Small intestine (tissue), 7 donors: Measurements from ENCODE around the gene ZMYND15. TPM values are rescaled to one million over a fixed set of nuclear protein-coding genes. Genes with fewer than 3 reads are reported as not detected.
"Not testable (repeated sequence)": the region's sequence is repeated elsewhere in the genome, so short reads cannot be mapped to it uniquely, and the experiment has no call there.

ENCODE experiments used
- DNase-seq, 2 donors: peaks; one replicate each; pipeline versions ENCODE4 v3.0.0 to v3.0.0-alpha.2; 2013
- FAIRE-seq: peaks from 2 replicates; lab custom pipeline; 2012; peaks lifted over from hg19 to GRCh38; lab: Jason Lieb, UNC
- H3K27ac ChIP-seq, 3 donors: one replicate each; pipeline ENCODE4 v1.5.1; 2013; ENCODE audit warnings: low read length in 2 of 3, mild to moderate bottlenecking in 2 of 3, control low read depth in 1 of 3, inconsistent platforms in 1 of 3, low read depth in 1 of 3, moderate library complexity in 1 of 3
- H3K27me3 ChIP-seq, 3 donors: one replicate each; pipeline ENCODE4 v1.6.1; 2013; ENCODE audit warnings: low read length in 3 of 3, inconsistent platforms in 1 of 3; ENCODE audit not compliant: control insufficient read depth in 3 of 3, insufficient read depth in 3 of 3
- H3K36me3 ChIP-seq, 3 donors: one replicate each; pipeline ENCODE4 v1.6.1; 2013; ENCODE audit warnings: low read length in 3 of 3, inconsistent platforms in 1 of 3, low read depth in 1 of 3, mild to moderate bottlenecking in 1 of 3, moderate library complexity in 1 of 3; ENCODE audit not compliant: control insufficient read depth in 3 of 3, insufficient read depth in 2 of 3
- H3K4me1 ChIP-seq, 3 donors: one replicate each; pipeline ENCODE4 v1.6.1; 2013; ENCODE audit warnings: low read length in 2 of 3, inconsistent platforms in 1 of 3, low read depth in 1 of 3, mild to moderate bottlenecking in 1 of 3, moderate library complexity in 1 of 3; ENCODE audit not compliant: control insufficient read depth in 3 of 3, insufficient read depth in 2 of 3
- H3K4me3 ChIP-seq, 3 donors: one replicate each; pipeline ENCODE4 v1.5.1; 2013; ENCODE audit warnings: low read length in 3 of 3, control low read depth in 1 of 3, inconsistent platforms in 1 of 3, low read depth in 1 of 3, mild to moderate bottlenecking in 1 of 3, moderate library complexity in 1 of 3
- H3K9me3 ChIP-seq, 2 donors: one replicate each; pipeline ENCODE4 v1.6.1; 2013; ENCODE audit warnings: low read depth in 1 of 2, low read length in 1 of 2; ENCODE audit not compliant: control insufficient read depth in 2 of 2, insufficient read depth in 1 of 2
- WGBS, 3 donors: extraction: QIAGEN DNeasy Blood & Tissue Kit; methylation state at CpG; one replicate each; pipeline ENCODE4 v1.1.7; 2013; 5-methylcytosine and 5-hydroxymethylcytosine counted together
- polyA plus RNA-seq, 4 donors: library from polyadenylated mRNA; stranded (reverse) in 3 of 4; unstranded in 1 of 4; fragments of 200-250 nt in 3 of 4; fragments of 120-200 nt in 1 of 4; gene quantifications; one replicate each; pipeline versions ENCODE4 v1.2.1 to v1.2.3, GENCODE V29; 2013
- donor health status: healthy with polysubstance abuse.
- donor health status: control.
- donor health status: control.
- donor health status: Bipolar disorder and iron deficiency.
- donor health status: healthy.

Gene ZMYND15
- polyA plus RNA-seq, 4 donors: 2.0 to 13.5 (median 7.7) TPM

- H3K9me3 ChIP-seq: peaks cover 0 to 1% of the 10 kb centered on the region in 2 donors
- 76 to 87% (median 83%) methylated on average over 1 of the region's 1 CpG for WGBS, 3 donors
- no peak for FAIRE-seq
- DNase-seq: no peak
- H3K4me1 ChIP-seq: peaks cover 0 to 10% (median 3%) of the 10 kb centered on the region in 3 donors
- H3K36me3 ChIP-seq: peaks cover 0 to 17% (median 0%) of the 10 kb centered on the region in 3 donors
- H3K27ac ChIP-seq: no peak overlapping the region
- no peak overlapping the region for H3K4me3 ChIP-seq
- no peaks in the 10 kb centered on the region for H3K27me3 ChIP-seq
Observed at GRCh38 chr17:4701116-4701515, 38.5 kb upstream of the ZMYND15 start.

GRCh38 chr17:4703330-4703691, 36.3 kb upstream of the ZMYND15 start:
- DNase-seq (no peak), FAIRE-seq (no peak)
- WGBS, 3 donors: 4 to 5% (median 4%) methylated on average over 15 of the region's 15 CpGs
- H3K27me3 ChIP-seq: no peaks in the 10 kb centered on the region
- H3K9me3 ChIP-seq: peaks cover 1% of the 10 kb centered on the region in 2 donors
- peaks cover 0 to 6% (median 0%) of the 10 kb centered on the region in 3 donors for H3K36me3 ChIP-seq
- peak overlapping the region; percentile 46 to 78 (median 68) for H3K27ac ChIP-seq
- H3K4me3 ChIP-seq: peak overlapping the region; percentile 80 to 98 (median 80)
- H3K4me1 ChIP-seq: peaks cover 0 to 10% (median 3%) of the 10 kb centered on the region in 3 donors

- not testable (repeated sequence) for H3K9me3 ChIP-seq, H3K27me3 ChIP-seq, H3K36me3 ChIP-seq, FAIRE-seq, DNase-seq
- Histone ChIP-seq H3K27ac (peak overlapping the region in 1 of 3 donors; percentile 78), H3K4me1 (peaks cover 0 to 10% (median 3%) of the 10 kb centered on the region in 3 donors), H3K4me3 (peak overlapping the region in 2 of 3 donors; percentile 80 to 98)
- WGBS, 3 donors: 35 to 43% (median 35%) methylated on average over 14 of the region's 14 CpGs
Observed at GRCh38 chr17:4704574-4704907, 35.1 kb upstream of the ZMYND15 start.

- Histone ChIP-seq H3K36me3 (peaks cover 0 to 5% (median 0%) of the 10 kb centered on the region in 3 donors), H3K9me3 (peaks cover 1 to 3% of the 10 kb centered on the region in 2 donors), H3K4me3 (no peak overlapping the region), H3K27me3 (no peaks in the 10 kb centered on the region), H3K27ac (no peak overlapping the region), H3K4me1 (peaks cover 0 to 10% (median 3%) of the 10 kb centered on the region in 3 donors)
- WGBS, 3 donors: 94 to 98% (median 97%) methylated on average over 15 of the region's 15 CpGs
- no peak for DNase-seq
- FAIRE-seq: no peak
Observed at GRCh38 chr17:4704991-4705390, 34.6 kb upstream of the ZMYND15 start.

GRCh38 chr17:4706121-4706520, 33.5 kb upstream of the ZMYND15 start:
- WGBS, 3 donors: 79 to 91% (median 86%) methylated on average over 7 of the region's 7 CpGs
- no peaks in the 10 kb centered on the region for H3K27me3 ChIP-seq
- peaks cover 0 to 14% (median 3%) of the 10 kb centered on the region in 3 donors for H3K4me1 ChIP-seq
- H3K4me3 ChIP-seq: no peak overlapping the region
- H3K27ac ChIP-seq: no peak overlapping the region
- H3K36me3 ChIP-seq: peaks cover 0 to 2% (median 0%) of the 10 kb centered on the region in 3 donors
- FAIRE-seq (no peak), DNase-seq (no peak)
- peaks cover 1 to 3% of the 10 kb centered on the region in 2 donors for H3K9me3 ChIP-seq

GRCh38 chr17:4708436-4708835, 31.2 kb upstream of the ZMYND15 start:
- H3K27me3 ChIP-seq: no peaks in the 10 kb centered on the region
- H3K9me3 ChIP-seq: peaks cover 1 to 3% of the 10 kb centered on the region in 2 donors
- H3K27ac ChIP-seq: no peak overlapping the region
- no peak overlapping the region for H3K4me3 ChIP-seq
- peaks cover 0 to 5% (median 0%) of the 10 kb centered on the region in 3 donors for H3K36me3 ChIP-seq
- H3K4me1 ChIP-seq: peaks cover 4 to 24% (median 6%) of the 10 kb centered on the region in 3 donors
- FAIRE-seq (no peak), DNase-seq (peak in 1 of 2 donors; percentile 29)
- 69 to 80% (median 77%) methylated on average over 8 of the region's 8 CpGs for WGBS, 3 donors

- Histone ChIP-seq H3K9me3 (peaks cover 0 to 3% of the 10 kb centered on the region in 2 donors), H3K4me1 (peaks cover 4 to 36% (median 11%) of the 10 kb centered on the region in 3 donors), H3K4me3 (peak within 1 kb of the TSS; percentile 75 to 88 (median 81)), H3K27me3 (no peaks in the 10 kb centered on the region), H3K27ac (peak within 1 kb of the TSS; percentile 92 to 96 (median 94)), H3K36me3 (peaks cover 0 to 16% (median 0%) of the 10 kb centered on the region in 3 donors)
- DNase-seq (peak; percentile 98 to 100), FAIRE-seq (no peak)
- 0 to 1% (median 1%) methylated on average over 36 to 67 of the region's 67 CpGs for WGBS, 3 donors
Observed at GRCh38 chr17:4709794-4710692, 29.6 kb upstream of the ZMYND15 start, which contains the start of gene ARRB2. Gene ARRB2, plus strand, starts transcription at chr17:4710632. Its CDS starts 90 bp downstream, at chr17:4710722.
